ENCODE measurements around the gene SEMA3B. TPM values are rescaled to one million over a fixed set of nuclear protein-coding genes. Genes with fewer than 3 reads are reported as not detected.

The SEMA3B gene
- total and polyA plus RNA-seq, 9 of the 15 experiments (the other 6 are each of a cell fraction or from before 2014, with no cell fraction given): 0.03 to 1.8 (median 0.55) TPM; not detected in 1

GRCh38 chr3:50298836-50299637 is 30.1 kb downstream of the SEMA3B start, which contains the start of the genes HYAL3 and NAA80 (continued):
- TF ChIP-seq ARID4B (CRISPR knock-in tag; IDR thresholded peaks at IDR 0.05): peak; percentile 93
- TF ChIP-seq ZNF518B (CRISPR knock-in tag; IDR thresholded peaks at IDR 0.05): no peak
- TF ChIP-seq ZFP1 (CRISPR knock-in tag; IDR thresholded peaks at IDR 0.05): no peak
- no peak for TF ChIP-seq E4F1 (CRISPR knock-in tag; IDR thresholded peaks at IDR 0.05; ENCODE audit: borderline replicate concordance)
- TF ChIP-seq GTF3C2 (IDR thresholded peaks at IDR 0.05; ENCODE audit: borderline replicate concordance, extremely low read depth, insufficient read length): no peak
- TF ChIP-seq ZBTB34 (CRISPR knock-in tag; IDR thresholded peaks at IDR 0.05): no peak
- TF ChIP-seq PCBP1 (IDR thresholded peaks at IDR 0.05; ENCODE audit: low read depth, low read length, poor library complexity, severe bottlenecking): peak; percentile 48
- TF ChIP-seq ZBTB43 (CRISPR knock-in tag; IDR thresholded peaks at IDR 0.05): 0 out of 2 replicates have a peak, but pooled peaks have one; percentile 57
